Measurements from ENCODE around the gene OTUD6A.
"Not testable (repeated sequence)": the region's sequence is repeated elsewhere in the genome, so short reads cannot be mapped to it uniquely, and the experiment has no call there.

Gene OTUD6A

DNA sequence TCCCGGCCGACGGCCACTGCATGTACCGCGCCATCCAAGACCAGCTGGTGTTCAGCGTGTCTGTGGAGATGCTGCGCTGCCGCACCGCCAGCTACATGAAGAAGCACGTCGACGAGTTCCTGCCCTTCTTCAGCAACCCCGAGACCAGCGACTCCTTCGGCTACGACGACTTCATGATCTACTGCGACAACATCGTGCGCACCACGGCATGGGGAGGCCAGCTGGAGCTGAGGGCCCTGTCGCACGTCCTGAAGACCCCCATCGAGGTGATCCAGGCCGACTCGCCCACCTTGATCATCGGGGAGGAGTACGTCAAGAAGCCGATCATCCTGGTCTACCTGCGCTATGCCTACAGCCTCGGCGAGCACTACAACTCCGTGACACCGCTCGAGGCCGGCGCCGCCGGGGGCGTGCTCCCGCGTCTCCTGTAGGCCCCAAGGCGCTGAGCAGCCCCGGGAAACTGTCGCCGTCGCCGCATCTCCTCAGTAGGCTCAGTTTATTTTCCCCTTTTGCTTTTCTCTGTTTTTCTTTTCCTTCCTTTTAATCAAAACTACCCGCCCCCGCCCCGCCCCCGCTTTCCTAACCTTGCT is 799 bp downstream of the OTUD6A start:
- Histone ChIP-seq H3K4me3 (ENCODE audit: low read length) (no peak overlapping the region), H3K4me1 (ENCODE audit: insufficient read depth, low read length) (no peaks in the 10 kb centered on the region), H3K9me3 (ENCODE audit: low read length) (no peaks in the 10 kb centered on the region), H3K36me3 (ENCODE audit: insufficient read depth, low read length) (no peaks in the 10 kb centered on the region), H2AFZ (ENCODE audit: low read depth, low read length) (no peak overlapping the region), H3K27me3 (ENCODE audit: insufficient read depth, low read length) (peaks cover 3% of the 10 kb centered on the region)

- H3K4me3 ChIP-seq (ENCODE audit: low read length) = no peak overlapping the region
- H3K9me3 ChIP-seq (ENCODE audit: low read length) = no peaks in the 10 kb centered on the region
- no peaks in the 10 kb centered on the region for H3K36me3 ChIP-seq (ENCODE audit: insufficient read depth, low read length)
- H3K4me1 ChIP-seq (ENCODE audit: insufficient read depth, low read length) = no peaks in the 10 kb centered on the region
- peaks cover 8% of the 10 kb centered on the region for H3K27me3 ChIP-seq (ENCODE audit: insufficient read depth, low read length)
- H2AFZ ChIP-seq (ENCODE audit: low read depth, low read length) = no peak overlapping the region
These were observed 4.4 kb downstream of the OTUD6A start for GRCh38 chrX:70066646-70067045.

- Histone ChIP-seq H2AFZ (ENCODE audit: low read depth, low read length) (no peak overlapping the region), H3K9me3 (ENCODE audit: low read length) (no peaks in the 10 kb centered on the region), H3K36me3 (ENCODE audit: insufficient read depth, low read length) (no peaks in the 10 kb centered on the region), H3K4me3 (ENCODE audit: low read length) (no peak overlapping the region), H3K27me3 (ENCODE audit: insufficient read depth, low read length) (no peaks in the 10 kb centered on the region), H3K4me1 (ENCODE audit: insufficient read depth, low read length) (no peaks in the 10 kb centered on the region)
These were observed 17.0 kb downstream of the OTUD6A start for GRCh38 chrX:70079297-70079696.

- no peaks in the 10 kb centered on the region for H3K9me3 ChIP-seq (ENCODE audit: low read length)
- no peak overlapping the region for H3K4me3 ChIP-seq (ENCODE audit: low read length)
- no peaks in the 10 kb centered on the region for H3K4me1 ChIP-seq (ENCODE audit: insufficient read depth, low read length)
These were observed 17.6 kb downstream of the OTUD6A start for GRCh38 chrX:70079870-70080269.

GRCh38 chrX:70082723-70083122 is 20.5 kb downstream of the OTUD6A start:
- H3K27me3 ChIP-seq (ENCODE audit: insufficient read depth, low read length) = no peaks in the 10 kb centered on the region
- no peak overlapping the region for H3K4me3 ChIP-seq (ENCODE audit: low read length)
- no peaks in the 10 kb centered on the region for H3K4me1 ChIP-seq (ENCODE audit: insufficient read depth, low read length)
- H2AFZ ChIP-seq (ENCODE audit: low read depth, low read length) = no peak overlapping the region
- H3K9me3 ChIP-seq (ENCODE audit: low read length) = no peaks in the 10 kb centered on the region
- no peaks in the 10 kb centered on the region for H3K36me3 ChIP-seq (ENCODE audit: insufficient read depth, low read length)

More at GRCh38 chrX:70079870-70080269, 17.6 kb downstream of the OTUD6A start:
- Histone ChIP-seq H2AFZ (ENCODE audit: low read depth, low read length) (no peak overlapping the region), H3K27me3 (ENCODE audit: insufficient read depth, low read length) (no peaks in the 10 kb centered on the region), H3K36me3 (ENCODE audit: insufficient read depth, low read length) (no peaks in the 10 kb centered on the region)

GRCh38 chrX:70084592-70085240 is 22.5 kb downstream of the OTUD6A start:
- no peaks in the 10 kb centered on the region for H3K4me1 ChIP-seq (ENCODE audit: insufficient read depth, low read length)
- H3K4me3 ChIP-seq (ENCODE audit: low read length) = no peak overlapping the region
- no peaks in the 10 kb centered on the region for H3K27me3 ChIP-seq (ENCODE audit: insufficient read depth, low read length)
- no peak overlapping the region for H2AFZ ChIP-seq (ENCODE audit: low read depth, low read length)
- H3K9me3 ChIP-seq (ENCODE audit: low read length) = no peaks in the 10 kb centered on the region
- H3K36me3 ChIP-seq (ENCODE audit: insufficient read depth, low read length) = no peaks in the 10 kb centered on the region

DNA sequence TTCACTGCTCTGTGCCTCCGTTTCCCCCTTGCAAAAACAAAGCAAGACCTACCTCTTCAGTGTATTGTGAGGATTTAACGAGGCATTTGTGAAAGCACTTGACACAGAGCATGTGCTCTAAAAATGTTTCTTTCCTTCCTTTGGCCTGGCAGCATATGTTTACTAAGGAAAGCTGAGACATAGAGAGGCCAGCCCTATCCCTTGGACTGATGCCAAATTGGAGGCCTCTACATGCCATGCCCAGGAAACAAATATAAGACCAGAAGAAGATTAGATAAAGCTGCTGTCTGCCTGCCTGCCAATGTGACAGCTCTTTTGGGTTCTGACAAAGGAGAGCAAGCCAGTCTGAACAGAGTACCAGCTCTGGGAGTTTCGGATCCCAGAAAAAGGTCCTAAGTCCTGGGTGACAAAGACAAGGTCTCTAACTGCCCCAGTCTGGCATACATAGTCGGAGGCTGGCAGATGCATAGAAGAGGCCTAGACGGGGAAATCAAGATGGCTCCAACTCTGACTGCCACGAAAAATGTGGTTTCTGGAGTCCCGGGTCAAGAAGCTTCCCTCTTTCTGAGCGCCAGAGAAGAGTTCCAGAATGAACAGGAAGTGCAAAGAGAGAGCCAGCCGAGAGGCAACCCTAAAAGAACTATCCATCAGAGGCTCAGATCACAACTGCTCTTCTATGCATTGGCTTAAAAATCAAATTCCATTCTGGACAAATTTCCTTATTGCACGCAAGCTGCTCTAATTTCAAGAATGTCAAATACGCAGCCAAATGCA is 25.8 kb downstream of the OTUD6A start:
- H3K9me3 ChIP-seq (ENCODE audit: low read length) = no peaks in the 10 kb centered on the region
- no peaks in the 10 kb centered on the region for H3K36me3 ChIP-seq (ENCODE audit: insufficient read depth, low read length)
- no peak overlapping the region for H2AFZ ChIP-seq (ENCODE audit: low read depth, low read length)
- H3K4me1 ChIP-seq (ENCODE audit: insufficient read depth, low read length) = no peaks in the 10 kb centered on the region
- no peak overlapping the region for H3K4me3 ChIP-seq (ENCODE audit: low read length)
- H3K27me3 ChIP-seq (ENCODE audit: insufficient read depth, low read length) = no peaks in the 10 kb centered on the region

DNA sequence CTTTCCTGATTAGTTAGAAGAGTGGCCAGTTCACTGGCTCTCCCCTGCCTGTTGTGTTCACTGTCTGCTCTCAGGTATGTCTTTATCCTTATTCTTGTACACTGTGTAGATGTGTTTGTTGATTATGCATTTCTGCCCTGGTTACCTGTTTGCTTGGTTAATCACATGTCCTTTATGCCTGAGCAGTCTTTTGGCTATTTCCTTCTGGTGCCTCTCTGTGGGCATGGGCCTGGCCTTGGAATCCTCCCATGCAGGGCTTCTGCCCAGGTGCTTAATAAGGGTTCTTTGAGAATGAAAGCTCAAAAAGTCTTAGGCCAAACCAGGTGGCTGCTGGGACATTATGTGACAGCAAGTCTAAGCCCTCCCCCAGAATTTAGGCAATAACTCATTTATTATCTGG is 26.5 kb downstream of the OTUD6A start:
- no peak overlapping the region for H2AFZ ChIP-seq (ENCODE audit: low read depth, low read length)
- no peaks in the 10 kb centered on the region for H3K9me3 ChIP-seq (ENCODE audit: low read length)
- no peaks in the 10 kb centered on the region for H3K4me1 ChIP-seq (ENCODE audit: insufficient read depth, low read length)
- no peaks in the 10 kb centered on the region for H3K27me3 ChIP-seq (ENCODE audit: insufficient read depth, low read length)
- H3K36me3 ChIP-seq (ENCODE audit: insufficient read depth, low read length) = no peaks in the 10 kb centered on the region
- no peak overlapping the region for H3K4me3 ChIP-seq (ENCODE audit: low read length)

- H3K27me3 ChIP-seq (ENCODE audit: insufficient read depth, low read length) = no peaks in the 10 kb centered on the region
- no peak overlapping the region for H3K4me3 ChIP-seq (ENCODE audit: low read length)
- H3K9me3 ChIP-seq (ENCODE audit: low read length) = no peaks in the 10 kb centered on the region
- no peaks in the 10 kb centered on the region for H3K4me1 ChIP-seq (ENCODE audit: insufficient read depth, low read length)
- no peaks in the 10 kb centered on the region for H3K36me3 ChIP-seq (ENCODE audit: insufficient read depth, low read length)
- H2AFZ ChIP-seq (ENCODE audit: low read depth, low read length) = no peak overlapping the region
These were observed 27.5 kb downstream of the OTUD6A start for GRCh38 chrX:70089604-70090297.

- Histone ChIP-seq H3K9me3 (ENCODE audit: low read length) (no peaks in the 10 kb centered on the region), H3K4me1 (ENCODE audit: insufficient read depth, low read length) (no peaks in the 10 kb centered on the region), H2AFZ (ENCODE audit: low read depth, low read length) (no peak overlapping the region), H3K4me3 (ENCODE audit: low read length) (no peak overlapping the region), H3K27me3 (ENCODE audit: insufficient read depth, low read length) (no peaks in the 10 kb centered on the region), H3K36me3 (ENCODE audit: insufficient read depth, low read length) (no peaks in the 10 kb centered on the region)
These were observed 30.0 kb downstream of the OTUD6A start for GRCh38 chrX:70092247-70092646.

- no peaks in the 10 kb centered on the region for H3K27me3 ChIP-seq (ENCODE audit: insufficient read depth, low read length)
- no peaks in the 10 kb centered on the region for H3K36me3 ChIP-seq (ENCODE audit: insufficient read depth, low read length)
These were observed 33.8 kb downstream of the OTUD6A start for GRCh38 chrX:70096052-70096451.

GRCh38 chrX:70105229-70105628 is 43.0 kb downstream of the OTUD6A start:
- Histone ChIP-seq H2AFZ (ENCODE audit: low read depth, low read length) (no peak overlapping the region), H3K9me3 (ENCODE audit: low read length) (no peaks in the 10 kb centered on the region), H3K27me3 (ENCODE audit: insufficient read depth, low read length) (no peaks in the 10 kb centered on the region), H3K36me3 (ENCODE audit: insufficient read depth, low read length) (no peaks in the 10 kb centered on the region), H3K4me1 (ENCODE audit: insufficient read depth, low read length) (peaks cover 10% of the 10 kb centered on the region), H3K4me3 (ENCODE audit: low read length) (no peak overlapping the region)

More at GRCh38 chrX:70096052-70096451, 33.8 kb downstream of the OTUD6A start:
- Histone ChIP-seq H3K4me3 (ENCODE audit: low read length) (no peak overlapping the region), H2AFZ (ENCODE audit: low read depth, low read length) (no peak overlapping the region), H3K4me1 (ENCODE audit: insufficient read depth, low read length) (no peaks in the 10 kb centered on the region), H3K9me3 (ENCODE audit: low read length) (no peaks in the 10 kb centered on the region)

DNA sequence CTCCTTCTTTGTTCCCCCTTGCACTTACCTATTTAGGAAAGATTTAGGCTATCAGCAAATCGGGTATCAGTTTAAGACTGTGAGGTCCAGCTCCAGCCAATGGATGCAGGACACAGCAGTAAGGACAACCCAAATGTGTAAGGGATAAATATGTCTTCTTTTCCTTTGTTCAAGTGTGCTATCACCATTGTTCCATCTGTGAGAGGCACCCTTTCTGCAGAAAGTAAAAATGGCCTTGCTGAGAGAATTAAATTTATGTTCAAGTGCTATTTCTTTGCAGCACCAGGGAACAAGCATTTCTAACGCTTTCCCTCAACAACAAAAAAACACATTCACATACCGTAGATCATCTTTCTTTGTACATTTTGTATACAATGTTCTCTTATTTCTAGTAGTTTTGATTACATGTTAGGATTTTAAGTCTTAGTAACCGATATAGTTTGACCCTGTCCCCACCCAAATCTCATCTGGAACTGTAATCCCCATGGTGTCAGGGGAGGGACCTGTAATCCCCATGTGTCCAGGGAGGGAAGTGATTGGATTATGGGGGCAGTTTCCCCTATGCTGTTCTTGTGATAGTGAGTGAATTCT is 49.3 kb downstream of the OTUD6A start:
- H3K27me3 ChIP-seq (ENCODE audit: insufficient read depth, low read length); H2AFZ ChIP-seq (ENCODE audit: low read depth, low read length); H3K9me3 ChIP-seq (ENCODE audit: low read length); H3K4me1 ChIP-seq (ENCODE audit: insufficient read depth, low read length); H3K4me3 ChIP-seq (ENCODE audit: low read length); H3K36me3 ChIP-seq (ENCODE audit: insufficient read depth, low read length): not testable (repeated sequence)

Measured in neuron (in vitro differentiated cells).